HL-60 (cell line): ENCODE measurements around the gene ZBTB7B.

ENCODE experiments used
- CTCF ChIP-seq: IDR thresholded peaks from one replicate; pipeline ENCODE4 v1.5.1; 2011; ENCODE audit warnings: low read length, control low read depth, inconsistent platforms; ENCODE audit not compliant: insufficient read depth
- GABPA ChIP-seq: IDR thresholded peaks from 2 replicates; pipeline ENCODE4 v1.6.1; 2012; ENCODE audit warnings: low read depth
- POLR2AphosphoS5 ChIP-seq: IDR thresholded peaks from 2 replicates; pipeline ENCODE4 v1.6.1; 2012; ENCODE audit warnings: low read depth
- REST ChIP-seq: IDR thresholded peaks from 2 replicates; pipeline ENCODE4 v1.6.1; 2012; ENCODE audit warnings: low read depth; ENCODE audit not compliant: insufficient replicate concordance
- SPI1 ChIP-seq: IDR thresholded peaks from 2 replicates; pipeline ENCODE4 v1.6.1; 2012; ENCODE audit warnings: low read depth, mild to moderate bottlenecking, borderline replicate concordance

- TF ChIP-seq CTCF, result no peak
- TF ChIP-seq SPI1, result no peak
- no peak for TF ChIP-seq GABPA
- no peak for TF ChIP-seq POLR2AphosphoS5
- TF ChIP-seq REST, result no peak
Measured at GRCh38 chr1:155048449-155049334, 46.1 kb downstream of the ZBTB7B start.
